Raji (cell line): ENCODE measurements around the gene KRT10.

ENCODE experiments used
- POLR2A ChIP-seq: IDR thresholded peaks from 2 replicates; pipeline ENCODE4 v1.6.1; 2011; ENCODE audit warnings: low read depth, low read length, control low read depth; ENCODE audit not compliant: insufficient read depth

The KRT10 gene

DNA sequence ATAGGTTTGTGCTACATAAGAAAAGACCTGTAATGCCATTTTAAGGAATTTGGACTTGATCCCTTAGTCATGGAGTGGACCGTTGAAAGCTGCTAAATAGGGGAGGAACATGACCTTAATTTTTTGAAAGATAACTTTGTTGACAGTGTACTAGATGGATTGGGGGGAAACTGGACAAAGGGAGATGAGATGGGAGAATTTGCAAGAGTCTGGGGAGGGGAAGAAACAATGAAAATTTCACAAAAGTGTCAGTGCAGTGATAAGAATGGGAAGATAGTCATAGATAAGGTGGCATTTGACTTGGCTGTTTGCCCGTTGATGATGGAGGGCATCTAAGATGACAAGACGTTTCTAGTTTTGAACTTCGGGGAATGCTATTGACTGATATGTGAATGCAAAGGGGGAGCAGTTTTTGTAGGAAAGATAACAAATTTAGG lies 22.3 kb upstream of the KRT10 start:
- TF ChIP-seq POLR2A, result no peak

- TF ChIP-seq POLR2A, result no peak
Measured at GRCh38 chr17:40843242-40843641, 20.8 kb upstream of the KRT10 start.

DNA sequence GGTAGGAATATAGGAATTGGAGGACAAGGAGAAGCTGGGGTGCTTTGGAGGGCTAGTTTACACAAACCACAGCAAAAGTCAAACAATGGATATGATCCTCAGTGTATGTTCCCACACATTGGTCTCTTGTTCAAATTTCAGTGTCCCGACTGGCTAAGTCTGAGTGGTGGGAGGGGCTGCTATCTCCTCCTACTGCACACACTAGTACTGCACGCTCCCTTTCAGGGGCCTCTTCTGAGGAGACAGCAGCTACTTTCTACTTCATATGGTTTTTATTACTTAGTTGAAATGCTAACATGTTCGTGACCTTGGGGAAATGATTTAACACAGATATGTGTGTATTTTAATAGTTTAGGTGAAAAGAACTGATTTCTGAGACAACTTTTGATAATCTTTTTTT lies 18.8 kb upstream of the KRT10 start:
- TF ChIP-seq POLR2A, result no peak

GRCh38 chr17:40839194-40839593 lies 16.8 kb upstream of the KRT10 start:
- TF ChIP-seq POLR2A, result no peak

GRCh38 chr17:40836020-40836419 lies 13.6 kb upstream of the KRT10 start:
- no peak for TF ChIP-seq POLR2A

GRCh38 chr17:40833882-40834281 lies 11.5 kb upstream of the KRT10 start:
- TF ChIP-seq POLR2A, result no peak

- TF ChIP-seq POLR2A, result no peak
Measured at GRCh38 chr17:40832840-40833239, 10.4 kb upstream of the KRT10 start.

DNA sequence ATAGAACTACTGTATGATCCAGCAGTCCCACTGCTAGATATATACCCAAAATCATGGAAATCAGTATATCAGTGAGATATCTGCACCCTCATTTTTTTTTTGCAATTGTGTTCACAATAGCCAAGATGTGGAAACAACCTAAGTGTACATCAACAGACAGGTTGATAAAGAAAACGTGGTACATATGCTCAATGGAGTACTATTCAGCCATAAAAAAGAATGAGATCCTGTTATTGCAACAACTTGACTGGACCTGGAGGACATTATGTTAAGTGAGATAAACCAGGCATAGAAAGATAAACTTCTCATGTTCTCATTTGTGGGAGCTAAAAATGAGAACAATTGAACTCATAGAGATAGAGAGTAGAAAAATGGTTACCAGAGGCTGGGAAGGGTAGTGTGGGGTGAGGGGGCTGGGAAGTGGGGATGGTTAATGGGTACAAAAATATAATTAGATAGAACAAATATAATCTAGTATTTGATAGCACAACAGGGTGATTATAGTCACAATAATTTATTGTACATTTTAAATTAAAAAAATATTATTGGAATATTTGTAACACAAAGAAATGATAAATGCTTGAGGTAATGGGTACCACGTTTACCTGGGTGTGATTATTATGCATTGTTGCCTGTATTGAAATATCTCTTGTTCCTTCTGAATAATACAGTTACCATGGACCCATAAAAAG lies 7.8 kb upstream of the KRT10 start:
- TF ChIP-seq POLR2A, result no peak

GRCh38 chr17:40828454-40829044 lies 6.1 kb upstream of the KRT10 start:
- TF ChIP-seq POLR2A, result no peak

- no peak for TF ChIP-seq POLR2A
Measured at GRCh38 chr17:40827746-40828453, 5.5 kb upstream of the KRT10 start.

GRCh38 chr17:40825599-40825998 lies 3.2 kb upstream of the KRT10 start:
- TF ChIP-seq POLR2A, result no peak

GRCh38 chr17:40824015-40824832 lies 1.8 kb upstream of the KRT10 start:
- no peak for TF ChIP-seq POLR2A

- no peak for TF ChIP-seq POLR2A
Measured at GRCh38 chr17:40821536-40821935, 878 bp downstream of the KRT10 start.

- TF ChIP-seq POLR2A, result no peak
Measured at GRCh38 chr17:40820228-40820838, 2.1 kb downstream of the KRT10 start.
